Ammon's horn (tissue), 1 donor: Measurements from ENCODE around the gene TNRC6B.
A peak's percentile ranks its signal among the peaks of the same experiment; 100 is the strongest.

Experiments used
- DNase-seq: peaks from one replicate; pipeline ENCODE4 v3.0.0-alpha.2; 2016; ENCODE audit warnings: low spot score

TNRC6B gene

DNA sequence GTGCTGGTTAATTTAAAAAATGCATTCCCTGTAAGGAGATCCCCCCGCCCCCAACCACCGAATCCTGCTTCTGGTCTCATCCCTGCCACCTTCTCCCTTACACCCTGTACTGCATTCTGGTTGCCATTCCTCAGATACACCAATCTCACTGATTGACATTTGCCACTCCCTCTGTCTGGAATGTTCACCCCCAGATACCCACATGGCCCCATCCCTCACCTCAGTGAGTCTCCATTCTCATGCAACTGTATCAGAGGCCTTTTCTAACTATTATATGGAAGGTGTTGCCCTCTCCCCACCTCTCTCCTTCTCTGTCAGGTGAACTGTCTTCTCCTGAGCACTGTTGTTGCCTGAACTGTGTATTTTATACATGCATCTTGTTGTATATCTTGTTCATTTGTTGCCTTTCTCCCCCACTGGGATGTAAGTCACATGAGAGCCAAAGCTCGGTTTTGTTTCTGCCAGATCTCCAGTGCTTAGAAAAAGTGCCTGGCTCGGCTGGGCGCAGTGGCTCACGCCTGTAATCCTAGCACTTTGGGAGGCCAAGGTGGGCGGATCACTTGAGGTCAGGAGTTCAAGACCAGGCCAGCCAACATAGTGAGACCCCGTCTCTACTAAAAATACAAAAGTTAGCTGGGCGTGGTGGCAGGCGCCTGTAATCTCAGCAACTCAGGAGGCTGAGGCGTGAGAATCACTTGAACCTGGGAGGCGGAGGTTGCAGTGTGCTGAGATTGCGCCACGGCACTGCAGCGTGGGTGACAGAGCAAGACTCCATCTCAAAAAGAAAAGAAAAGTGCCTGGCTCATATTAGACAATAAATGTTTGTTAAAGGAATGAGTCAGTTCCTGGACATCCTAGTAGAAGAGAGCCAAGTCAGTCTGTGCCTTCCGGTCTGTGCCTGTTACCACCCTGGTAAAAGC is 61.0 kb downstream of the TNRC6B start:
- DNase-seq = no peak

DNA sequence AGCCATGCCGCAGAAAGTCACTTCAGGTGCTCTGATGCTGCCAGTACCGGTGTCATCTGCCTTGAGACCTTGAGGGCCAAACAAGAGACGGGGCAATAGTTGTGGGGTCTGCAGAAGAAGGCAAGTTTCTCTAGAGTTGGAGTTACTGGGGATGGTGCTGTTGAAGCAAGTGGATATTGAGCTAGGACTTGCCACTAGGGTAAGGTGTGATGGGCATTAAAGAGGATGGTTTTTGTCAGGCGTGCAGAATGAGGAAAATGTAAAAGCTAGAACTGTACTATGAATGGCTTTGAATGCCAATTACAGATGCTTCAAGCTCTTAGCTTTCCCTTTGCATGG is 61.6 kb downstream of the TNRC6B start:
- no peak for DNase-seq

DNA sequence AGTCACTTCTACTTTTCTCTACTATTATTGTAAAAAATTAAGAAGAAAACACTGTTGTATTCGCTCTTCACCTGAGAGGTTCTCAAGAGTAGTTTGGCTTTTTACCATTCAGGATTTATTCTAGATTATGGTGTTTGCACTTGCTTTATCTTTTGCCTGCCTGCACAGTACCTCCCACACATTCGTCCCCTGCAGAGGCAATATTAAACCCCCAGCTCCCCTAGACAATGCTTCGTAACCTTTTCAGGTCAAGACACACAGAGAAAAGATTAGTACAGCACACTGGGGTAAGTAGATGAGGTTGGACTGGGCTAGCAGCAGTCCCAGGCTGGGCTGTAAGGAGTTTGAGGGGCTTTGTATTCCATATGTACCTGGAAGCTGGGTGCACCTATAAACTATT is 62.4 kb downstream of the TNRC6B start:
- no peak for DNase-seq

DNA sequence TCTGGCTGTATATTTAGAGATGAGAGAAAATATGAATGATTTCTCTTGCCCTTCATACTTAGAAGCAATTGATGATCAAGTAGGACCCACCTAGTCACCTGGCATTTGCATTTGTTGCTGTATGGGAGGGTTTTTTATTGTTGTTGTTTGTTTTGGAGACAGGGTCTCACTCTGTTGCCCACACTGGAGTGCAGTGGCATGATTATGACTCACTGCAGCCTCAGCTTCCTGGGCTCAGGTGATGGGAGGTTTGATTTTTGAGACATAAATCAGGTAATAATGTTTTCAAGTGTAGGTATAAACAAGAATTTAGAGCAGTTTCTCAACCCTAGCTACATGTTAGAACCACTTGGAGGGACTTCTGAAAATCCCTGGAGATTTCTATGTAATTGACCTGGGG is 63.0 kb downstream of the TNRC6B start:
- no peak for DNase-seq

GRCh38 chr22:40241200-40241763 is 63.6 kb downstream of the TNRC6B start:
- no peak for DNase-seq

DNA sequence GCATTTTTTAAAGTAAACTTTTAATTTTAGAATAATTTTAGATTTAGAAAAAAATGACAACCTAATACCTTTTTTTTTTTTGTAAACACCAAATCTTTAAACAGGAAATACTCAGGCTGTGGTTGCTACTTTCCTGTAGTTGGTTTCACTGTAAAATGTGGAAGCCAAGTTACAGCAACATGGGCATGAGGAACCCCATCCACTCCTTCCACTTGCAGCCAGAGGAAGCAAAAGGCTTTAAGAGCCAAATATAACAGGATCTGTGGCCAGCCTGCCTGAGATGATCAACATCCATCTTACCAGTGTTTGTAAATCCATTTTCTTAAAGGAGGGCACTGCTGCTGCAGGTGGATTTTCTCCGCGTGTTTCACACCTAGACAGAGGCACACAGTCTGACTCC is 66.2 kb downstream of the TNRC6B start:
- peak; percentile 45 for DNase-seq

DNA sequence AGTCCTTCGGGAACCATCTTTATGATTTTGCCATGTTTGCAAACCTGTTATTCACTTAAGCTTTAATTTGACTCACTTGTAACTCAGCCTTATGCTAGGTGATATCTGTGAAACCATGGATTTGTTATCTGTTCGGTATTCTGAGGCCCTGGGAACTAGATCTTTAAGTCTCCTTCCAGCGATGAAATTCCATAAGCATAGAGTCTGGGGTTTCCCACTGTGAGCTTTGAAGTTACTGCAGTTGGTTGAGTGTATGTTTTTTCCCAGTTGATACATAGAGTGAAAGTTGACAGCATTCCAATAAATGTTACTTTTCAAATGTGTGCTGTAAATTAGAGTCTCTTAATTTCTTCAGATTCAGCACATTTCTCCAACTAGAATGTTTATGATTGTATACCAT is 66.9 kb downstream of the TNRC6B start:
- DNase-seq = no peak

DNA sequence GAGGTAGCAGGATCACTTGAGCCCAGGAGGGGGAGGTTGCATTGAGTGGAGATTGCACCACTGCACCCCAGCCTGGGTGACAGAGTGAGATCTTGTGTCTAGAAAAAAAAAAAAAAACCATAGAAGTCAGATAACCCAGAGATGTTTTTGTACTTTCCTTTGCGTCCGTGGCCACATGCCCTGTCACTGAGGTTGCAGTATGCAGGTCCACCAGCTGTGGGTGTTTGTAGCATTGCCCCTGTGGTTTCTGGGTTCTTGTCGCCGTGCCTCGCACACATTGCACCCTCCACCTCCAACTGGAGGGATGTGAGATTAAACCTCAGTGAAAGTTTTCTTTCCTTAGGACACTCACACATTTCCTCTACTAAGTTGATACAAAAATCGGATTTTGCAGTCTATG is 70.3 kb downstream of the TNRC6B start:
- DNase-seq = no peak

GRCh38 chr22:40249286-40249685 is 71.6 kb downstream of the TNRC6B start:
- peak; percentile 42 for DNase-seq

DNA sequence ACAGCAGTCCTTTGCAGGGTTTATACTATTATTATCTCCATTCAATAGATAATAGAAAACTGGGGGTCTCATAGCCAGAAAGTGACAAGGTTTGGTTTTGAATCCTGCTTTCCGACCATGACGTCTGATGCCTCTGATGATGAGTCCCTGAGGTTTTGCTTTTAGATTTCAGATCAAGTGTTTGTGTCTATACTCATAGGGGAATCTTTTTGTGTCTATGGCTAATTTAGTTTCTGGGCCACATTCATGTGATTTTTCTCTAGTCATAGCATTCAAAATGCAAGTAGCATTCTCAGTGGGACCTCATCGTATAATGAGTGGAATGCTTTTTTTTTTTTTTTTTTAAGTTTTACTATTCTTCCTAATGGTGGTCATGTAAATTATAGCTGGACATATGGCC is 72.9 kb downstream of the TNRC6B start:
- no peak for DNase-seq

DNA sequence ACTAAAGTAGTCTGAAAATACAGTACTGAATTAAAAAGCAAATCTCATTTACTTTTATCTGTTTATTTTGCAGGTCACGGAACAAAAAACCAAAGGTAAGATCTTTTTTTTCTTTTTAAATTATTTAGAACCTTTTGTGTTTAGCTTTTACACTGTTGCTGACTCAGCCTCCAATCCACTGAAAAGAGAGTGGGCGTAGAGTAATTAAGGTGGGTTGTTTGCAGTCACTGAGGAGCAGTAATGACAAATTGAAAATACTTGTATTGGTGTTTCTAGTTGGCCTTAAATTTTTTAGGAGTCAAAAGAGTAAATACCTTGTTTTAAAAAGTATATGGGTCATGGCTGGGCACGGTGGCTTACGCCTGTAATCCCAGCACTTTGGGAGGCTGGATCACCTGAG is 73.4 kb downstream of the TNRC6B start:
- no peak for DNase-seq

- no peak for DNase-seq
These were observed 74.4 kb downstream of the TNRC6B start for GRCh38 chr22:40252146-40252545.

GRCh38 chr22:40256516-40256915 is 78.8 kb downstream of the TNRC6B start:
- no peak for DNase-seq

GRCh38 chr22:40258017-40258416 is 80.3 kb downstream of the TNRC6B start:
- DNase-seq = no peak

- no peak for DNase-seq
These were observed 80.8 kb downstream of the TNRC6B start for GRCh38 chr22:40258501-40258915.

GRCh38 chr22:40261783-40262182 is 84.1 kb downstream of the TNRC6B start:
- DNase-seq = peak; percentile 29

GRCh38 chr22:40263191-40263590 is 85.5 kb downstream of the TNRC6B start:
- DNase-seq = no peak

DNA sequence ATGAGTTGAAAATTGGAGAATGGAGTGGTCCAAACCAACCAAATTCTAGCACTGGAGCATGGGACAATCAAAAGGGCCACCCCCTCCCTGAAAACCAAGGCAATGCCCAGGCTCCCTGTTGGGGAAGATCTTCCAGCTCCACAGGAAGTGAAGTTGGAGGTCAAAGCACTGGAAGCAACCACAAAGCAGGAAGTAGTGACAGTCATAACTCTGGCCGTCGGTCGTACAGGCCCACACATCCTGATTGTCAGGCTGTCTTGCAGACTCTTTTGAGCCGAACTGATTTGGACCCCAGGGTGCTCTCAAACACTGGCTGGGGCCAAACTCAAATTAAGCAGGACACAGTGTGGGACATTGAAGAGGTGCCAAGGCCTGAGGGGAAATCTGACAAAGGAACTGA is 88.1 kb downstream of the TNRC6B start:
- DNase-seq = no peak

DNA sequence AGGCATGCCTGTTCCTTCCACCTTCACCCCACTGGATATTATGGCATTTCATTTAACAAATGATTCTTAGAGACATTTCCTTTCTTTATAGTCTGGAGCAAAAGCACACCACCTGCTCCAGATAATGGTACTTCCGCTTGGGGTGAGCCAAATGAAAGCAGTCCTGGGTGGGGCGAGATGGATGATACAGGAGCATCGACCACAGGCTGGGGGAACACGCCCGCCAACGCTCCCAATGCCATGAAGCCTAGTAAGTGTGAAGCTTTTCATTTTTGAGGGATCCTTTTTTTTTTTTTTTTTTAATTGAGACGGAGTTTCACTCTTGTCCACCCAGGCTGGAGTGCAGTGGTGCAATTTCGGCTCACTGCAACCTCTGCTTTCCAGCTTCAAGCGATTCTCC is 92.3 kb downstream of the TNRC6B start:
- no peak for DNase-seq

GRCh38 chr22:40270748-40271373 is 93.1 kb downstream of the TNRC6B start:
- DNase-seq = no peak

DNA sequence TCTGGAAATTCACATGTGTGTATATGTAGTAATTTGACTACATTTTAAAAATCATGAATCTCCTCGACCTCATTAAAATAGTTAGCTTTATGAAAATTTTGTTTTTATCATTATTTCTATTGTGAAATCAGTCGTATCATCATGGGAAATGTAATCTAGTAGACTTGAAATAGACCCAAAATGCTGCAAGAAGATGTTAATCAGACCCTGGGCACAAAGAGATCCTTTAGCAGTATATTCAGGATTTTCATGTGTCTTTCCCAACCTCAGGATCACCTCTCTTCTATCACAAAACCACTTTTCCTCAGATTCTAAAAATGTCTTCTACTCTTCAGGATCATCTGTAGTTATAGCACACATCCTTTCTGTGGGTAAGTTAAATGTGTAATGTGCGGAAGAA is 93.7 kb downstream of the TNRC6B start:
- DNase-seq = no peak

- no peak for DNase-seq
These were observed 95.6 kb downstream of the TNRC6B start for GRCh38 chr22:40273319-40273718.
